Adipocyte (in vitro differentiated cells): ENCODE data around the gene UNC45A.

Experiments used
- DNase-seq: peaks from one replicate; pipeline ENCODE4 v3.0.0-alpha.2; 2015; ENCODE audit warnings: low read depth
- H3K27me3 ChIP-seq: replicated peaks from 2 replicates; pipeline ENCODE4 v1.7.0; 2013; ENCODE audit warnings: mild to moderate bottlenecking, low read length, moderate library complexity; ENCODE audit not compliant: control insufficient read depth, insufficient read depth
- H3K36me3 ChIP-seq: 2 replicates; pipeline ENCODE4 v1.7.0; 2013; ENCODE audit warnings: low read length, mild to moderate bottlenecking, moderate library complexity; ENCODE audit not compliant: control insufficient read depth, insufficient read depth, severe bottlenecking
- H3K4me1 ChIP-seq: 2 replicates; pipeline ENCODE4 v1.7.0; 2013; ENCODE audit warnings: mild to moderate bottlenecking, low read length, moderate library complexity; ENCODE audit not compliant: control insufficient read depth, insufficient read depth
- H3K4me3 ChIP-seq: 2 replicates; pipeline ENCODE4 v1.7.0; 2013; ENCODE audit warnings: mild to moderate bottlenecking, low read length, moderate library complexity
- H3K9ac ChIP-seq: 2 replicates; pipeline ENCODE4 v1.7.0; 2013; ENCODE audit warnings: mild to moderate bottlenecking, low read length, moderate library complexity
- H3K9me3 ChIP-seq: 2 replicates; pipeline ENCODE4 v1.7.0; 2013; ENCODE audit warnings: mild to moderate bottlenecking, low read length, moderate library complexity; ENCODE audit not compliant: control insufficient read depth

UNC45A gene

DNA sequence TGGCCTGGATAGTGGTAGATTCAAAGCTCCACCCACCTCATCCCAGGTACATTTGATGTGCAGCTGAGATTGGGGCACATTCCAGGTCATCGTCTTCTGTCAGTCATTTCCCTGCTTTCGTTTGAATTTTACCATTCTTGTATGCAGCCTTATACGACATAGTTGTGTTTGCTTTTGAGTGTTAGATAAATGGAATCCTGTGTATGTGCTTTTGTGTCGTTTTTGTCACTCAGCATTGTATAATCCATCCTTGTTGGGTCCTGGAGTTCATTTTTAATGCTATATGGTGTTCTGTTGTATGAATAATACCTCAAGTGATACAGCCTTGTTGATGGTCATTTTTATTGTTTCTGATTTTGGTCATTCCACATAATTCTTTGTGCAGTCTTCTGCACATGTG, 26.9 kb downstream of the UNC45A start:
- H3K4me3 ChIP-seq, result no peak overlapping the region
- peaks cover 23% of the 10 kb centered on the region for H3K36me3 ChIP-seq

DNA sequence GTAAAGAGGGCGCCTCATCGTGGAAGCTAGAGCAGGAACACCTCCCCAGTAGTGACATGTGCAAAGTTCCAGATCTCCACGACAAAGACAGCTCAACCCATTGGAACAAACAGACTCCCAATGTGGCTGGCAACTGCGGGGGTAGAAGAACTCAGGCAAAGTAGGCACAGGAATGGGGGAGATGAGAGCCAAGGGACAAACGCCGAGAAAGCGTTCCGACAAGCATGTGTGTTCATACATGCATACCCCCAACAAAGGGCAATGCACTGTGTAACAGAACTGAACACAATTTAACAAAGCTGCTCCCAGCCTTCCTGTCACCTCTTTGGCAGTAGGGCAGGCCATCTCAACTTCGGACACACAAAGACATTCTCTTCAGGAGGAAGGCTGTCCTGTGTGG, 31.2 kb downstream of the UNC45A start:
- Histone ChIP-seq H3K9ac (no peak overlapping the region), H3K9me3 (no peaks in the 10 kb centered on the region), H3K27me3 (no peaks in the 10 kb centered on the region), H3K4me1 (no peaks in the 10 kb centered on the region), H3K4me3 (no peak overlapping the region), H3K36me3 (peaks cover 28% of the 10 kb centered on the region)
- no peak for DNase-seq

More for the DNA sequence above, 26.9 kb downstream of the UNC45A start:
- H3K27me3 ChIP-seq, result no peaks in the 10 kb centered on the region
- no peak overlapping the region for H3K9ac ChIP-seq
- H3K4me1 ChIP-seq, result peaks cover 9% of the 10 kb centered on the region
- no peaks in the 10 kb centered on the region for H3K9me3 ChIP-seq
- DNase-seq, result no peak

DNA sequence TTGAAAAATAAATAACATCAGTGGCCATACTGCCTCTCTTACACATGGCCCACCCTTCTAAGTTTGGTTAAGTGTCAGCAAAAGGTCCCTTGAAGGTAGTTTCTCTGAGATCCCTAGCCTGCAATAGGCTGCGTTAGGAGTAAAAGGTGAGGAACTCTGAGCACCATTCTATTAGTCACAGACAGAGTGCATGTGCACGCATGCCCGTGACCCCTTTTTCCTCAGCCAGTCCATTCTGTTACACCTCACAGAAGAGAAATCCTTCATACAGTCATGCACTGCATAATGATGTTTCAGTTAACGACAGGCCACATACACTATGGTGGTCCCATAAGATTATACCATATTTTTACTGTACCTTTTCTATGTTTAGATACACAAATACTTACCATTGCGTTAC, 32.1 kb downstream of the UNC45A start:
- DNase-seq, result no peak
- Histone ChIP-seq H3K4me3 (no peak overlapping the region), H3K36me3 (peaks cover 19% of the 10 kb centered on the region), H3K4me1 (no peaks in the 10 kb centered on the region), H3K9ac (no peak overlapping the region), H3K9me3 (no peaks in the 10 kb centered on the region), H3K27me3 (no peaks in the 10 kb centered on the region)

GRCh38 chr15:90968434-90968833, 33.3 kb downstream of the UNC45A start:
- Histone ChIP-seq H3K36me3 (peaks cover 19% of the 10 kb centered on the region), H3K9ac (no peak overlapping the region), H3K27me3 (no peaks in the 10 kb centered on the region), H3K4me3 (no peak overlapping the region), H3K9me3 (no peaks in the 10 kb centered on the region), H3K4me1 (no peaks in the 10 kb centered on the region)
- no peak for DNase-seq

GRCh38 chr15:90970274-90970673, 35.2 kb downstream of the UNC45A start:
- no peak overlapping the region for H3K4me3 ChIP-seq
- no peaks in the 10 kb centered on the region for H3K27me3 ChIP-seq
- H3K36me3 ChIP-seq, result peaks cover 19% of the 10 kb centered on the region
- DNase-seq, result no peak
- no peak overlapping the region for H3K9ac ChIP-seq
- H3K9me3 ChIP-seq, result no peaks in the 10 kb centered on the region
- no peaks in the 10 kb centered on the region for H3K4me1 ChIP-seq

DNA sequence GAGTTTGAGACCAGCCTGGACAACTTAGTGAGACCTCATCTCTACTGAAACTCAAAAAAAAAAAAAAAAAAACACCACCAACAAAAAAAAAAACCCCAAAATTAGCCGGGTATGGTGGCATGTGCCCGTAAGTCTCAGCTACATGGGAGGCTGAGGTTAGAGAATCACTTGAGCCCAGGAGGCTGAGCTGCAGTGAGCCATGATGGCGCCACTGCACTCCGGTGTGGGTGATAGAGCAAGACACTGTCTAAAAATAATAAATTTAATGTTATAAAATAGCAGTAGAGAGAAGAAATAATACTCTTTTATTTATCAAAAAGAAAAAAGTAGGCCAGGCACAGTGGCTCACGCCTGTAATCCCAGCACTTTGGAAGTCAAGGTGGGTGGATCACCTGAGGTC, 37.0 kb downstream of the UNC45A start:
- Histone ChIP-seq H3K4me3 (no peak overlapping the region), H3K36me3 (peaks cover 9% of the 10 kb centered on the region), H3K9ac (no peak overlapping the region), H3K27me3 (no peaks in the 10 kb centered on the region), H3K4me1 (no peaks in the 10 kb centered on the region), H3K9me3 (no peaks in the 10 kb centered on the region)
- DNase-seq, result no peak

DNA sequence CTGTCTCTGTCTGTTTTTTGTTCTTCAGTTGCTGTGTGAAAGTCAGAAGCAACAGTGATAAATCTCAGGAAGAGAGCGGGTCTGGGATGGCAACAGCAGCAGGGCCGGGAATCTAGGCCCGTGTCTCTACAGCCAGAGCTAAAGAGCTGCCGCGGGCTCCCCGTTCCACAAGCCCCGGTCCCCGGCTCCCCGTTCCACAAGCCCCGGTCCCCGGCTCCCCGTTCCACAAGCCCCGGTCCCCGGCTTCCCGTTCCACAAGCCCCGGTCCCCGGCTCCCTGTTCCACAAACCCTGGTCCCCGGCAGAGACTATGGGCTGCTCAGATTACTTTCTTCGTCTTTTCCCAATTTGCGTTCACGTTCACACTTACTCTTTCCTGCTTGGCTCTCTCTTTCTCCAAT, 39.1 kb downstream of the UNC45A start:
- H3K9ac ChIP-seq, result no peak overlapping the region
- DNase-seq, result no peak
- H3K4me1 ChIP-seq, result no peaks in the 10 kb centered on the region
- H3K36me3 ChIP-seq, result no peaks in the 10 kb centered on the region
- H3K27me3 ChIP-seq, result no peaks in the 10 kb centered on the region
- H3K9me3 ChIP-seq, result no peaks in the 10 kb centered on the region
- no peak overlapping the region for H3K4me3 ChIP-seq

GRCh38 chr15:90979582-90979981, 44.5 kb downstream of the UNC45A start:
- no peak overlapping the region for H3K4me3 ChIP-seq
- H3K36me3 ChIP-seq, result no peaks in the 10 kb centered on the region
- H3K4me1 ChIP-seq, result peaks cover 2% of the 10 kb centered on the region
- no peaks in the 10 kb centered on the region for H3K27me3 ChIP-seq
- no peak for DNase-seq
- H3K9ac ChIP-seq, result no peak overlapping the region
- H3K9me3 ChIP-seq, result no peaks in the 10 kb centered on the region

DNA sequence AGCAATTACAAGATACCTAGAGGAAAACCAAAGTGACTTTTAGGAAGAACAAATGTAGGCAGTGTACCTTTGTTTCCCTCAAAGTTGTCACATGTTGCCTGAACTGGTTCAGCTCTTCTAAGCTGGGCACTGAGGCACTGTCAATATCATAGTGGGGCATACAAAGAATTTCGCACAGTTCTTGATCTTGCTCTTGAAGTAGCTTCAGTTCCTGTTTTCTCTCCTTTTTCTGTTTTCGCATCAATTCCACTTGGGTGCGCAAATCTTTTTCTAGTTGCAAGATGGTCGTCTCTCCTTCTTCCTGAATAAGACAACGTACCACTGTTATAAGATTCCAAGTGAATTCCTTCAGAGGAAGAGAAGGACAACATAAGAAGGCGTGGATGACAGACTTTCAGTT, 46.6 kb downstream of the UNC45A start:
- H3K9me3 ChIP-seq, result no peaks in the 10 kb centered on the region
- H3K9ac ChIP-seq, result no peak overlapping the region
- no peaks in the 10 kb centered on the region for H3K27me3 ChIP-seq
- peaks cover 2% of the 10 kb centered on the region for H3K4me1 ChIP-seq
- H3K36me3 ChIP-seq, result no peaks in the 10 kb centered on the region
- DNase-seq, result no peak
- no peak overlapping the region for H3K4me3 ChIP-seq

GRCh38 chr15:90982135-90982534, 47.0 kb downstream of the UNC45A start:
- H3K36me3 ChIP-seq, result no peaks in the 10 kb centered on the region
- H3K27me3 ChIP-seq, result no peaks in the 10 kb centered on the region
- DNase-seq, result no peak
- H3K9me3 ChIP-seq, result no peaks in the 10 kb centered on the region
- no peak overlapping the region for H3K9ac ChIP-seq
- H3K4me3 ChIP-seq, result no peak overlapping the region
- H3K4me1 ChIP-seq, result peaks cover 2% of the 10 kb centered on the region

DNA sequence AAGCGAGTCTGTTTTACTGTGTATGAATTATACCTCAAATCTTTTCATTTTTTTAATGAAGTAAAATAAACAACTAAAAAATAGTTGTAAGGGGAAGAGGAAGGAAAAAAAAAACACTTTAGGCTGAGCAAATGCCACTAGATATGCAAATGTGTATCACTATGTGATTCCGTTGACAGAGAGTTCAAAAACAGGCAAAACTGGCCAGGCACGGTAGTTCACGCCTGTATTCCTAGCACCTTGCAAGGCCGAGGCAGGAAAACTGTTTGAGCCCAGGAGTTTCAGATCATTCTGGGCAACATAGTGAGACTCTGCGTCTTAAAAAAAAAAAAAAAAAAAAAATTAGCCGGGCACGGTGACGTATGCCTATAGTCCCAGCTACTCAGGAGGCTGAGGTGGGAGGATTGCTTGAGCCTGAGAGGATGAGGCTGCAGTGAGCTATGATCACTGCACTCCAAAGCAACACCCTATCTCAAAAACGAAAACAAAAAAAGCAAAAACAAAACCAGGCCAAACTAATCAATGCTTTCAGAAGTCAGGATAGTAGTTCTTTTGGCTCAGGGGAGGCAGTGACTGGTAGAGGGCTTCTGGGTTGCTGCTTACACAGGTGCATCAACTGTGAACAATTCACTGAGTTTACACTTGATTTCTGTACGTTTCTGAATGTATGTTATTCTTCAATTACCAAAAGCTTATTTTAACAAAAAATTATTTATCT, 51.9 kb downstream of the UNC45A start:
- no peaks in the 10 kb centered on the region for H3K36me3 ChIP-seq
- DNase-seq, result no peak
- H3K9me3 ChIP-seq, result no peaks in the 10 kb centered on the region
- H3K4me1 ChIP-seq, result peaks cover 2% of the 10 kb centered on the region
- no peaks in the 10 kb centered on the region for H3K27me3 ChIP-seq
- H3K4me3 ChIP-seq, result no peak overlapping the region
- no peak overlapping the region for H3K9ac ChIP-seq

GRCh38 chr15:90987561-90988141, 52.6 kb downstream of the UNC45A start:
- no peaks in the 10 kb centered on the region for H3K27me3 ChIP-seq
- H3K36me3 ChIP-seq, result no peaks in the 10 kb centered on the region
- H3K4me3 ChIP-seq, result no peak overlapping the region
- DNase-seq, result no peak
- H3K9ac ChIP-seq, result no peak overlapping the region
- no peaks in the 10 kb centered on the region for H3K4me1 ChIP-seq
- H3K9me3 ChIP-seq, result no peaks in the 10 kb centered on the region
